Gastrocnemius medialis (tissue), 4 donors: ENCODE data around the gene MSANTD2.

Experiments used
- CTCF ChIP-seq, 5 experiments: fragments of 450-650 bp in 3 of 5; fragments of 200-600 bp in 2 of 5; sonication (generic) in 2 of 5; IDR thresholded peaks in 4 of 5; conservative IDR thresholded peaks in 1 of 5; 1 replicate in 4 of 5; 2 replicates in 1 of 5; pipeline ENCODE4 v1.5.1; 2016 to 2019; ENCODE audit warnings: antibody characterized with exemption in 5 of 5, mild to moderate bottlenecking in 3 of 5, moderate library complexity in 3 of 5
- POLR2A ChIP-seq, 2 donors: fragments of 450-650 bp; IDR thresholded peaks; one replicate each; pipeline ENCODE4 v1.6.1; 2017; ENCODE audit warnings: antibody characterized with exemption in 2 of 2, mild to moderate bottlenecking in 2 of 2, moderate library complexity in 2 of 2

GRCh38 chr11:124841840-124842239 lies 41.6 kb upstream of the MSANTD2 start:
- TF ChIP-seq CTCF (IDR thresholded peaks at IDR 0.05 in 4 of 5, conservative IDR thresholded peaks at IDR 0.05 in 1 of 5) (no peak), POLR2A (IDR thresholded peaks at IDR 0.05) (no peak)
